Measurements from ENCODE around the gene CPEB4. TPM values are rescaled to one million over a fixed set of nuclear protein-coding genes. Genes with fewer than 3 reads are reported as not detected.

CPEB4 gene
- total and polyA plus RNA-seq, 10 of the 15 experiments (the other 5 are each of a cell fraction or from before 2014, with no cell fraction given), result 6.9 to 33.1 (median 20.4) TPM

- TF ChIP-seq ETV6 (conservative IDR thresholded peaks at IDR 0.05 in 1 of 2, IDR thresholded peaks at IDR 0.05 in 1 of 2; ENCODE audit: borderline replicate concordance in 1 of 2, low read depth in 1 of 2), result no peak
- no peak for TF ChIP-seq PML (IDR thresholded peaks at IDR 0.05; ENCODE audit: low read length)
- TF ChIP-seq ZNF217 (IDR thresholded peaks at IDR 0.05), result peak; percentile 19; the same call in 1 of the 2 replicates
- TF ChIP-seq HCFC1 (IDR thresholded peaks at IDR 0.05; ENCODE audit: low read length), result no peak
- 0 out of 2 replicates have a peak, but pooled peaks have one; percentile 21 for TF ChIP-seq ZNF24 (IDR thresholded peaks at IDR 0.05)
- peak; percentile 10; the same call in 1 of the 2 replicates for TF ChIP-seq RUNX3 (IDR thresholded peaks at IDR 0.05; ENCODE audit: low read length)
- WGBS (ENCODE audit: insufficient coverage, insufficient replicate concordance, low lambda C conversion rate, missing lambda C conversion rate), result 0% methylated on average over 1 of the region's 1 CpG
- peak overlapping the region; percentile 97 for H3K4me2 ChIP-seq (ENCODE audit: control insufficient read depth, insufficient read depth)
- H3K4me3 ChIP-seq, result peak overlapping the region; percentile 16; the same call in 1 of the 2 replicates
- RAD21 ChIA-PET (ENCODE audit: unreplicated experiment), result interaction anchor here (1.0 to 6.0 kb wide), 15 partner anchors 9 to 274 kb away, joined by 3 to 104 read pairs (median 6); partner anchors contain the start of gene CPEB4
- CTCF ChIA-PET, result interaction anchor here (0.8 to 5.7 kb wide), 13 partner anchors 8 to 224 kb away, joined by 3 to 46 read pairs (median 7); partner anchors contain the start of gene CPEB4
- peaks cover 38% of the 10 kb centered on the region for H3K4me1 ChIP-seq (ENCODE audit: control insufficient read depth, insufficient read depth, low read length)
- SMC1A ChIA-PET (ENCODE audit: uncharacterized antibody, unreplicated experiment), result interaction anchor here (0.7 to 17.4 kb wide), 10 partner anchors 10 to 118 kb away, joined by 3 to 361 read pairs (median 14); partner anchors contain the start of gene CPEB4
- peaks cover 0 to 5% of the 10 kb centered on the region in 2 experiments; a peak in 1 of 4 replicates for H3K36me3 ChIP-seq (ENCODE audit: control insufficient read depth in 2 of 2, insufficient read depth in 2 of 2, low read length in 1 of 2)
- no peaks in the 10 kb centered on the region for H4K20me1 ChIP-seq (ENCODE audit: control insufficient read depth, insufficient read depth)
- H3K27me3 ChIP-seq (replicated peaks in 1 of 2; ENCODE audit: control insufficient read depth in 2 of 2, insufficient read depth in 2 of 2, low read length in 1 of 2), result no peaks in the 10 kb centered on the region
- in situ Hi-C loops (cut with MboI), result no loop called here
- POLR2A ChIA-PET, result interaction anchor here (0.7 to 7.8 kb wide), 8 partner anchors 10 to 159 kb away, joined by 3 to 105 read pairs (median 6); partner anchors contain the start of gene CPEB4
- H3K9me3 ChIP-seq (replicated peaks; ENCODE audit: control insufficient read depth, insufficient read depth, low read length), result no peaks in the 10 kb centered on the region; the same call in 2 of the 3 replicates
- peaks cover 88% of the 10 kb centered on the region for H3K79me2 ChIP-seq (ENCODE audit: control insufficient read depth, insufficient read depth, low read length)
- peak overlapping the region; percentile 59; the same call in 1 of the 2 replicates for H3K27ac ChIP-seq (ENCODE audit: control insufficient read depth, insufficient read depth)
- no TSS peak for BruUV-seq (replicated peaks)
- no peak for DNase-seq (ENCODE audit: low read depth, low spot score)
- no peak overlapping the region for H3K9ac ChIP-seq (ENCODE audit: control insufficient read depth, insufficient read depth, low read length)
- intact Hi-C loops (cut with micrococcal nuclease; ENCODE audit: unreplicated experiment), result no loop called here
- ATAC-seq, result peak; percentile 12; the same call in 2 of the 3 replicates
- FAIRE-seq, result no peak
- H2AFZ ChIP-seq (ENCODE audit: control insufficient read depth, low read depth, low read length), result no peak overlapping the region
Observed at GRCh38 chr5:173904151-173904550, 16.0 kb downstream of the CPEB4 start.

GRCh38 chr5:173907284-173907683 is 19.1 kb downstream of the CPEB4 start:
- intact Hi-C loops (cut with micrococcal nuclease; ENCODE audit: unreplicated experiment), result no loop called here
- Histone ChIP-seq H3K9me3 (replicated peaks; ENCODE audit: control insufficient read depth, insufficient read depth, low read length) (no peaks in the 10 kb centered on the region), H3K9ac (ENCODE audit: control insufficient read depth, insufficient read depth, low read length) (no peak overlapping the region), H4K20me1 (ENCODE audit: control insufficient read depth, insufficient read depth) (no peaks in the 10 kb centered on the region), H3K4me3 (no peak overlapping the region), H2AFZ (ENCODE audit: control insufficient read depth, low read depth, low read length) (no peak overlapping the region), H3K4me2 (ENCODE audit: control insufficient read depth, insufficient read depth) (peak overlapping the region; percentile 36), H3K27ac (ENCODE audit: control insufficient read depth, insufficient read depth) (peak overlapping the region; percentile 60; the same call in 1 of the 2 replicates), H3K27me3 (replicated peaks in 1 of 2; ENCODE audit: control insufficient read depth in 2 of 2, insufficient read depth in 2 of 2, low read length in 1 of 2) (no peaks in the 10 kb centered on the region), H3K4me1 (ENCODE audit: control insufficient read depth, insufficient read depth, low read length) (peaks cover 35% of the 10 kb centered on the region), H3K79me2 (ENCODE audit: control insufficient read depth, insufficient read depth, low read length) (peaks cover 73% of the 10 kb centered on the region), H3K36me3 (ENCODE audit: control insufficient read depth in 2 of 2, insufficient read depth in 2 of 2, low read length in 1 of 2) (0 out of 4 replicates have a peak, but pooled peaks cover 0 to 2% of the 10 kb centered on the region in 2 experiments)
- DNase-seq (ENCODE audit: low read depth, low spot score) (no peak), ATAC-seq (no peak), FAIRE-seq (no peak)
- BruUV-seq (replicated peaks), result no TSS peak
- WGBS (ENCODE audit: insufficient coverage, insufficient replicate concordance, low lambda C conversion rate, missing lambda C conversion rate), result 100% methylated on average over 1 of the region's 1 CpG
- ChIA-PET RAD21 (ENCODE audit: unreplicated experiment) (interaction anchor here (1.2 to 3.8 kb wide), 5 partner anchors 10 to 18 kb away, joined by 4 to 50 read pairs (median 10); no protein-coding TSS in a partner anchor), CTCF (interaction anchor here (0.6 to 3.6 kb wide), 5 partner anchors 9 to 55 kb away, joined by 3 to 36 read pairs (median 4); no protein-coding TSS in a partner anchor), SMC1A (ENCODE audit: uncharacterized antibody, unreplicated experiment) (interaction anchor here (1.0 to 14.0 kb wide), 5 partner anchors 10 to 86 kb away, joined by 3 to 361 read pairs (median 5); no protein-coding TSS in a partner anchor), POLR2A (interaction anchor here (0.9 to 3.3 kb wide), 4 partner anchors 12 to 122 kb away, joined by 3 to 16 read pairs (median 7); partner anchors contain the start of gene CPEB4)
- in situ Hi-C loops (cut with MboI), result no loop called here
- TF ChIP-seq NFYB (IDR thresholded peaks at IDR 0.05; ENCODE audit: insufficient read depth, low read depth, low read length) (no peak), PAX8 (IDR thresholded peaks at IDR 0.05) (no peak), NFIC (IDR thresholded peaks at IDR 0.05; ENCODE audit: low read depth, low read length) (no peak), EP300 (IDR thresholded peaks at IDR 0.05; ENCODE audit: borderline replicate concordance in 1 of 2, control insufficient read depth in 1 of 2, low read depth in 2 of 2, low read length in 2 of 2) (no peak), BCLAF1 (IDR thresholded peaks at IDR 0.05) (no peak), FOXM1 (IDR thresholded peaks at IDR 0.05; ENCODE audit: low read depth, low read length) (no peak)
